ENCODE data around the gene TP63.

The TP63 gene

DNA sequence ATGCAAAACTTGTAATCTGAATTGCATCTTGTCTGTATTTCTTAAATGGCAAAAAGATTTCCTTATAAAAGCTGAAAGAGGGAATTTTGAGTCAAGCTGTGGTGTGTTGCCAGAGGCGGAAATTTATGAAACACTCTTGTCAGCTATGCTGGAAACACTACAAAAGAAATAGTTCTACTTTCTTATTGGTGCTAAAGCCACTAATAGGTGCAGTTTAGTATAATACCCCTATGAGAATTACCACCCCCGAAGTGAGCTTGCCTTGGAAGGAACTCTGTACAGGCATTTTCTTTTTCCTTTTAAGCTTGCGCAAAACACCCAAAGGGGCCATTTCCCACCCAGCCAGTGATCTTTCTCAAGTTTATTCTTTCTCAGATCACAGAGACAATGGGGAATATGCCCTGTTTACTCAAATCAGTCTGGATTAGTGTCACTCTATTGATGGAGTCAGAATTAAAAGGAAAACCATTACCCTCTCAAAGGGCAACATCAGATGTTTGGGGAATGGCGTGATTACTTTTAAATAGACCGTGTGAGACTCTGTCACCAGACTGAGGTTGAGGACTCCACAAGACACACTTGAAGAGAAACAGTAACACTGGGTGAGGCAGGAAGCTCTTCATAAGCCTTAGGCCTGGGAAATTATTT, 166.0 kb downstream of the TP63 start:
- Histone ChIP-seq H3K27ac (ENCODE audit: insufficient read depth in 1 of 2, low read depth in 1 of 2, low read length in 2 of 2, poor library complexity in 1 of 2, severe bottlenecking in 2 of 2) (no peak overlapping the region), H3K4me3 (ENCODE audit: control insufficient read depth in 1 of 7, extremely low read depth in 1 of 7, insufficient read depth in 4 of 7, low read depth in 2 of 7, low read length in 6 of 7) (no peak overlapping the region), H3K36me3 (ENCODE audit: control insufficient read depth in 4 of 4, insufficient read depth in 4 of 4, low read length in 3 of 4) (no peaks in the 10 kb centered on the region), H3K9me3 (ENCODE audit: control extremely low read depth in 1 of 5, control insufficient read depth in 4 of 5, insufficient read depth in 2 of 5, low read depth in 1 of 5, low read length in 4 of 5) (no peaks in the 10 kb centered on the region), H3K27me3 (replicated peaks in 2 of 5; ENCODE audit: control insufficient read depth in 4 of 5, insufficient read depth in 5 of 5, low read length in 4 of 5) (peaks cover 0 to 48% (median 8%) of the 10 kb centered on the region in 5 experiments), H3K4me1 (ENCODE audit: control extremely low read depth in 1 of 4, control insufficient read depth in 4 of 4, insufficient read depth in 4 of 4, low read length in 3 of 4) (peaks cover 0 to 8% (median 0%) of the 10 kb centered on the region in 4 experiments)
- ChIA-PET CTCF (no interaction called here), POLR2A (no interaction called here)
- WGBS (ENCODE audit: insufficient coverage), result 90% methylated on average over 4 of the region's 5 CpGs
- no peak for DNase-seq

DNA sequence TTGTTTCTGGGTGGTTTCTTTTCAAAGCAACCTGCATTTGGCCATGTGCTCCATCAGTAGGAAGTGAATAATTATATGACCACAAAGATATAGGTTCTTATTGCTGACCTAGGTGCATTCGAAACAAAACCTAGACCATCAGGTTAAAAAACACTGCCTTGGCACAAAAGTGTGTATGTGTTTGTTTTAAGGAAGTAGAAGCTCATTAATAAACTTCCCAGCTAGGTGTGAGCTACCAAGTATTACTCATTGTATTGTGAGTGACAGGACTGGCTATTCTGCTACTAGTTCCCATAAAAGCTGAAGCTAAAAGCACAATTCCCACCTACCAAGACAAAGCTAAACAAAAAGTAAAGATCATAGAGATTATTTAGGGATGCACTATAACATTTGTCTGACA, 168.2 kb downstream of the TP63 start:
- WGBS (ENCODE audit: insufficient coverage), result 67% methylated on average over 1 of the region's 1 CpG
- CTCF ChIA-PET, result no interaction called here
- Histone ChIP-seq H3K9me3 (ENCODE audit: control extremely low read depth in 1 of 5, control insufficient read depth in 4 of 5, insufficient read depth in 2 of 5, low read depth in 1 of 5, low read length in 4 of 5) (no peaks in the 10 kb centered on the region), H3K36me3 (ENCODE audit: control insufficient read depth in 4 of 4, insufficient read depth in 4 of 4, low read length in 3 of 4) (no peaks in the 10 kb centered on the region), H3K4me1 (ENCODE audit: control extremely low read depth in 1 of 4, control insufficient read depth in 4 of 4, insufficient read depth in 4 of 4, low read length in 3 of 4) (peaks cover 0 to 8% (median 0%) of the 10 kb centered on the region in 4 experiments), H3K27me3 (replicated peaks in 2 of 5; ENCODE audit: control insufficient read depth in 4 of 5, insufficient read depth in 5 of 5, low read length in 4 of 5) (peaks cover 0 to 32% (median 7%) of the 10 kb centered on the region in 5 experiments), H3K27ac (ENCODE audit: insufficient read depth in 1 of 2, low read depth in 1 of 2, low read length in 2 of 2, poor library complexity in 1 of 2, severe bottlenecking in 2 of 2) (no peak overlapping the region), H3K4me3 (ENCODE audit: control insufficient read depth in 1 of 7, extremely low read depth in 1 of 7, insufficient read depth in 4 of 7, low read depth in 2 of 7, low read length in 6 of 7) (no peak overlapping the region)
- no peak for DNase-seq
- POLR2A ChIA-PET, result no interaction called here

DNA sequence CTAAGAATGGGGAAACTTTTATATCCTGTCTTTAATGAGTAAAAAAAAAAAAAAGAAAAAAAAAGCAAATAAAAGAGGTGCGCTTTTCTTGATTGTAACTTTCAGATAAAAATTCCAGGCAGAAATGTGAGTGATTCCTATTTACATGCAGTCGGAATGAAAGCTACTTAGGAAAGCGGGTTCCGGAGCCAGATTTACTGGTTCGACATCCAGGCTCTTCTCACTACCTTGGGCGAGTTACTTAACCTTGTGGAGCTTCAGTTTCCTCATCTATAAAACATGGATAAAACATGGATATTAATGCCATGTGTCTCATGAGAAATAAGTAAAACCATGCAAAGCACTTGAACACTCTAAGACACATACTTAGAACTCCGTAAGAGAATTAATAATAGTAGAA, 169.2 kb downstream of the TP63 start:
- no peak for DNase-seq
- peaks cover 0 to 3% (median 0%) of the 10 kb centered on the region in 4 experiments for H3K4me1 ChIP-seq (ENCODE audit: control extremely low read depth in 1 of 4, control insufficient read depth in 4 of 4, insufficient read depth in 4 of 4, low read length in 3 of 4)
- no peaks in the 10 kb centered on the region for H3K36me3 ChIP-seq (ENCODE audit: control insufficient read depth in 4 of 4, insufficient read depth in 4 of 4, low read length in 3 of 4)
- no peak overlapping the region for H3K4me3 ChIP-seq (ENCODE audit: control insufficient read depth in 1 of 7, extremely low read depth in 1 of 7, insufficient read depth in 4 of 7, low read depth in 2 of 7, low read length in 6 of 7)
- POLR2A ChIA-PET, result no interaction called here
- no peak overlapping the region for H3K27ac ChIP-seq (ENCODE audit: insufficient read depth in 1 of 2, low read depth in 1 of 2, low read length in 2 of 2, poor library complexity in 1 of 2, severe bottlenecking in 2 of 2)
- WGBS (ENCODE audit: insufficient coverage), result 98% methylated on average over 4 of the region's 7 CpGs
- peaks cover 0 to 27% (median 4%) of the 10 kb centered on the region in 5 experiments for H3K27me3 ChIP-seq (replicated peaks in 2 of 5; ENCODE audit: control insufficient read depth in 4 of 5, insufficient read depth in 5 of 5, low read length in 4 of 5)
- CTCF ChIA-PET, result no interaction called here
- H3K9me3 ChIP-seq (ENCODE audit: control extremely low read depth in 1 of 5, control insufficient read depth in 4 of 5, insufficient read depth in 2 of 5, low read depth in 1 of 5, low read length in 4 of 5), result no peaks in the 10 kb centered on the region

DNA sequence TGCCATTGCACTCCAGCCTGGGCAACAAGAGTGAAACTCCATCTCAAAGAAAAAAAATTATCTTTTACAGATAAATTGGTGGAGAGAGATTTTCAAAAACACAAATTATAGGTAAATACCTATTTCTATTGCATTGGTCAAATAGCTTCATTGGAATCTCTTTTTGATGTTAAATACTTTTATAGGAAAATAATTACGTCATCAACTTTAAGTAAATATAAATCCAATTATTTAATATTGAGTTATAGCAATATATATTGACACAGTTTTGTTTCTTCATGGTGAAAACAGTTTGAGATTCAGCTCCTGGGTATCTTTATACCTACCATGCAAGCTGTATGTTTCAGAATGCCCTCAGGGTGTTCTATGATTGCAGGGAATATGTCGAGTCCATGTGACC, 172.1 kb downstream of the TP63 start:
- ChIA-PET POLR2A (no interaction called here), CTCF (no interaction called here)
- no peaks in the 10 kb centered on the region for H3K4me1 ChIP-seq (ENCODE audit: control extremely low read depth in 1 of 4, control insufficient read depth in 4 of 4, insufficient read depth in 4 of 4, low read length in 3 of 4)
- no peak overlapping the region for H3K4me3 ChIP-seq (ENCODE audit: control insufficient read depth in 1 of 7, extremely low read depth in 1 of 7, insufficient read depth in 4 of 7, low read depth in 2 of 7, low read length in 6 of 7)
- no peaks in the 10 kb centered on the region for H3K9me3 ChIP-seq (ENCODE audit: control extremely low read depth in 1 of 5, control insufficient read depth in 4 of 5, insufficient read depth in 2 of 5, low read depth in 1 of 5, low read length in 4 of 5)
- no peak overlapping the region for H3K27ac ChIP-seq (ENCODE audit: insufficient read depth in 1 of 2, low read depth in 1 of 2, low read length in 2 of 2, poor library complexity in 1 of 2, severe bottlenecking in 2 of 2)
- peaks cover 0 to 20% (median 0%) of the 10 kb centered on the region in 5 experiments for H3K27me3 ChIP-seq (replicated peaks in 2 of 5; ENCODE audit: control insufficient read depth in 4 of 5, insufficient read depth in 5 of 5, low read length in 4 of 5)
- DNase-seq, result no peak
- WGBS (ENCODE audit: insufficient coverage), result no CpG with 5 or more reads among the region's 2 CpGs
- H3K36me3 ChIP-seq (ENCODE audit: control insufficient read depth in 4 of 4, insufficient read depth in 4 of 4, low read length in 3 of 4), result no peaks in the 10 kb centered on the region

DNA sequence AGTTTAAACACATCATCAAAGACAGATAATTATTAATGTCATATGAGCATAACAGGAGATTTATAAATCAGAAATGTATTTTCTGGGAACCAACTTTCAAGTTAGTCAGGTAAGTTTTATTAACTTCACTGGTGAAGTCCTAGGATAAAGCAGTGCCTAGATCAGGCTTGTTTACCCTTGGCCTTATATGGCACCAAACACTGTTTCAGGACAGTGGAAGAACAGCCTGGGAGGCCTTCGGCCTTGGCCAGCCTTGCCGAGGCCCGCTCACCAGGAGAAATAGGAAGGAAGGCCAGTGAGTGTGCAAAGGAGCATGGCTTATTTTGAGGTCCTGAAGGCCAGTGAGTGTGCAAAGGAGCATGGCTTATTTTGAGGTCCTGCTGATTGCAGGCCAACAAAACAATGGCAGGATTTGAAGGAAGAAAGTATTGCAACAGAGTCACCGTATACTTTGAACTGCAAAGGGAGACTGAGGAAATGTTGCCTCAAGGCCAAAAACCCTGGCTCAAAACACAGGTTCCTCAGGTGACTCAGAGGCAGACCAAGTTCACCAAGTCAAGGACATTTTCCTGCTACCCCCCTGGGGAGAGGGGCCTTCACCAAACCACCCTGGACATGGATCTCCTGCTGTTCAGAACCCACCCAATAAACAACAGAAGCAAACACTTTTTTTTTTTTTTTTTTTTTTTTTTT, 174.3 kb downstream of the TP63 start:
- Histone ChIP-seq H3K4me3 (ENCODE audit: control insufficient read depth in 1 of 7, extremely low read depth in 1 of 7, insufficient read depth in 4 of 7, low read depth in 2 of 7, low read length in 6 of 7) (no peak overlapping the region), H3K27ac (ENCODE audit: insufficient read depth in 1 of 2, low read depth in 1 of 2, low read length in 2 of 2, poor library complexity in 1 of 2, severe bottlenecking in 2 of 2) (no peak overlapping the region), H3K4me1 (ENCODE audit: control extremely low read depth in 1 of 4, control insufficient read depth in 4 of 4, insufficient read depth in 4 of 4, low read length in 3 of 4) (no peaks in the 10 kb centered on the region), H3K27me3 (replicated peaks in 2 of 5; ENCODE audit: control insufficient read depth in 4 of 5, insufficient read depth in 5 of 5, low read length in 4 of 5) (peaks cover 0 to 13% (median 0%) of the 10 kb centered on the region in 5 experiments), H3K36me3 (ENCODE audit: control insufficient read depth in 4 of 4, insufficient read depth in 4 of 4, low read length in 3 of 4) (no peaks in the 10 kb centered on the region), H3K9me3 (ENCODE audit: control extremely low read depth in 1 of 5, control insufficient read depth in 4 of 5, insufficient read depth in 2 of 5, low read depth in 1 of 5, low read length in 4 of 5) (peaks cover 0 to 4% (median 0%) of the 10 kb centered on the region in 5 experiments)
- ChIA-PET POLR2A (no interaction called here), CTCF (no interaction called here)
- 97% methylated on average over 4 of the region's 4 CpGs for WGBS (ENCODE audit: insufficient coverage)
- no peak for DNase-seq

DNA sequence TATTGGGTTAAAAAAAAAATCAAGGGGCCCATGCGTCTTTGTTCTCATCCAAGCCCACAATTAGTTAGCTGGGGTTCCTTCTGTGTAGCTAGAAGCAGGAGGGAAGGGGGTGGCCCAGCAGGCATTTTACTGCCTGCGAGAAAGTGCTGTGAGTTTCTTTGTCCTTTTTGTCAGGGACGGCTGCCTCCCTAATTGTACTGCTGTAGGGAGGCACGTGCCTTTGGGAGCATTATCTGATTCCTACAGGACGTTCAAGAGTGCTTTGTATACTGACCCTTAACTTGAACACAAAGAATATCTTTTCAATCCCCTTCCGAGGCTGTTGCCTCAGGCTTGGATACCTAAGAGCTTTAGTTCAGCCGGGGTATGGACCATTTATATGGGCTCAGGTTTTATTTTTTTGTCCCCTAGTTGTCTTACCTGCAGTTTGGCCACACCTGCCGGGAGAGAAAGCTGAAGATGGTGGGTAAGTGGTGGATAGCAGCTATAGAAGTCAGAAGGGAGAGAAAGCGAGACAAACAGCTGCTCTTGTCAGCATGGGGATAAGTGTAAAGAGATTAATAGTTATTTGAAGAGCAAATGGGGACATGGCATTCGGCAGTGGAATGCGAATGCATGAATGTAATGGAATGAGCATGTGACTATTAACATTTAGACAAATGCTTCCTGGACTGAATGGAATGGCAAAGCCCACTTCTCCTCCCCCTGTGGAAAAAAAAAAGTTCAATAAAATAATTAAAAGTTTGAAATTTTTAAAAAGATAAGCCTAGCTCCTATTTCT, 175.2 kb downstream of the TP63 start:
- Histone ChIP-seq H3K36me3 (ENCODE audit: control insufficient read depth in 4 of 4, insufficient read depth in 4 of 4, low read length in 3 of 4) (no peaks in the 10 kb centered on the region), H3K9me3 (ENCODE audit: control extremely low read depth in 1 of 5, control insufficient read depth in 4 of 5, insufficient read depth in 2 of 5, low read depth in 1 of 5, low read length in 4 of 5) (peaks cover 0 to 4% (median 0%) of the 10 kb centered on the region in 5 experiments), H3K4me3 (ENCODE audit: control insufficient read depth in 1 of 7, extremely low read depth in 1 of 7, insufficient read depth in 4 of 7, low read depth in 2 of 7, low read length in 6 of 7) (no peak overlapping the region), H3K27me3 (replicated peaks in 2 of 5; ENCODE audit: control insufficient read depth in 4 of 5, insufficient read depth in 5 of 5, low read length in 4 of 5) (peaks cover 0 to 13% (median 0%) of the 10 kb centered on the region in 5 experiments), H3K4me1 (ENCODE audit: control extremely low read depth in 1 of 4, control insufficient read depth in 4 of 4, insufficient read depth in 4 of 4, low read length in 3 of 4) (no peaks in the 10 kb centered on the region), H3K27ac (ENCODE audit: insufficient read depth in 1 of 2, low read depth in 1 of 2, low read length in 2 of 2, poor library complexity in 1 of 2, severe bottlenecking in 2 of 2) (no peak overlapping the region)
- ChIA-PET CTCF (no interaction called here), POLR2A (interaction anchor here (0.6 kb wide), 1 partner anchor 62 kb away, joined by 7 read pairs; no protein-coding TSS in a partner anchor)
- WGBS (ENCODE audit: insufficient coverage), result 91% methylated on average over 7 of the region's 11 CpGs
- no peak for DNase-seq
